MM.1S (cell line): ENCODE results near the gene ADAMTS2.

ENCODE experiments used
- DNase-seq: peaks from one replicate; pipeline ENCODE4 v3.0.0-alpha.2; 2015
- H2AFZ ChIP-seq: fragments of 300-600 bp; sonication (generic); 2 replicates; pipeline ENCODE4 v1.6.0; 2016; ENCODE audit warnings: antibody characterized with exemption, low read length
- H3F3A ChIP-seq: fragments of 300-600 bp; sonication (generic); 2 replicates; pipeline ENCODE4 v1.6.1; 2016; ENCODE audit warnings: mild to moderate bottlenecking, antibody characterized with exemption, low read length, moderate library complexity, mixed read lengths; ENCODE audit not compliant: insufficient read depth
- H3K27ac ChIP-seq: fragments of 300-600 bp; sonication (generic); 2 replicates; pipeline ENCODE4 v1.5.1; 2016; ENCODE audit warnings: mild to moderate bottlenecking, low read length
- H3K27me3 ChIP-seq: fragments of 300-600 bp; sonication (generic); replicated peaks from 2 replicates; pipeline ENCODE4 v1.6.0; 2016; ENCODE audit warnings: low read length; ENCODE audit not compliant: insufficient read depth
- H3K36me3 ChIP-seq: fragments of 300-600 bp; sonication (generic); replicated peaks from 2 replicates; pipeline ENCODE4 v1.6.1; 2016; ENCODE audit warnings: mild to moderate bottlenecking, low read length, mixed read lengths; ENCODE audit not compliant: insufficient read depth
- H3K4me1 ChIP-seq: fragments of 300-600 bp; sonication (generic); 2 replicates; pipeline ENCODE4 v1.6.1; 2016; ENCODE audit warnings: low read length, mixed read lengths
- H3K4me2 ChIP-seq: fragments of 300-600 bp; sonication (generic); 2 replicates; pipeline ENCODE4 v1.6.0; 2016; ENCODE audit warnings: low read depth, low read length
- H3K4me3 ChIP-seq: fragments of 300-600 bp; sonication (generic); 2 replicates; pipeline ENCODE4 v1.5.1; 2016; ENCODE audit warnings: low read length, mixed read lengths
- H3K79me2 ChIP-seq: fragments of 300-600 bp; sonication (generic); 2 replicates; pipeline ENCODE4 v1.6.1; 2016; ENCODE audit warnings: mixed run types, low read length, mixed read lengths
- H3K9ac ChIP-seq: fragments of 300-600 bp; sonication (generic); 2 replicates; pipeline ENCODE4 v1.6.1; 2016; ENCODE audit warnings: low read length, mixed read lengths
- H3K9me2 ChIP-seq: fragments of 300-600 bp; sonication (generic); replicated peaks from 2 replicates; pipeline ENCODE4 v1.6.1; 2016; ENCODE audit warnings: mild to moderate bottlenecking, low read length, mixed read lengths; ENCODE audit not compliant: insufficient read depth
- H3K9me3 ChIP-seq: fragments of 300-600 bp; sonication (generic); replicated peaks from 2 replicates; pipeline ENCODE4 v1.6.1; 2016; ENCODE audit warnings: mild to moderate bottlenecking, low read length, mixed read lengths; ENCODE audit not compliant: insufficient read depth
- H4K20me1 ChIP-seq: fragments of 300-600 bp; sonication (generic); 2 replicates; pipeline ENCODE4 v1.6.1; 2016; ENCODE audit warnings: mild to moderate bottlenecking, low read length, moderate library complexity, mixed read lengths; ENCODE audit not compliant: insufficient read depth
- EZH2 ChIP-seq: fragments of 300-600 bp; sonication (generic); optimal IDR thresholded peaks from 2 replicates; pipeline ENCODE3; 2017; ENCODE audit warnings: low read depth, mild to moderate bottlenecking, antibody characterized with exemption, low read length, mixed read lengths
- EZH2phosphoT487 ChIP-seq: fragments of 300-600 bp; sonication (generic); IDR thresholded peaks from 2 replicates; pipeline ENCODE4 v1.6.1; 2018; ENCODE audit warnings: antibody characterized with exemption, low read length
- TF ChIP-seq, protein P1 (sequence below): fragments of 300-600 bp; sonication (generic); IDR thresholded peaks from 2 replicates; pipeline ENCODE4 v1.5.1; 2016; ENCODE audit warnings: antibody characterized with exemption, low read length, mixed read lengths

Gene ADAMTS2

GRCh38 chr5:179206366-179206765 lies 138.9 kb downstream of the ADAMTS2 start:
- no peaks in the 10 kb centered on the region for H3K36me3 ChIP-seq
- no peaks in the 10 kb centered on the region for H3K4me1 ChIP-seq
- H2AFZ ChIP-seq = no peak overlapping the region
- no peaks in the 10 kb centered on the region for H3K9me2 ChIP-seq
- H4K20me1 ChIP-seq = no peaks in the 10 kb centered on the region
- H3K9me3 ChIP-seq = no peaks in the 10 kb centered on the region
- no peak overlapping the region for H3K4me3 ChIP-seq
- no peak overlapping the region for H3K9ac ChIP-seq
- H3K4me2 ChIP-seq = no peak overlapping the region
- DNase-seq = no peak
- H3K27ac ChIP-seq = no peak overlapping the region
- no peak for TF ChIP-seq EZH2phosphoT487
- TF ChIP-seq EZH2 = no peak
- TF ChIP-seq, protein P1, sequence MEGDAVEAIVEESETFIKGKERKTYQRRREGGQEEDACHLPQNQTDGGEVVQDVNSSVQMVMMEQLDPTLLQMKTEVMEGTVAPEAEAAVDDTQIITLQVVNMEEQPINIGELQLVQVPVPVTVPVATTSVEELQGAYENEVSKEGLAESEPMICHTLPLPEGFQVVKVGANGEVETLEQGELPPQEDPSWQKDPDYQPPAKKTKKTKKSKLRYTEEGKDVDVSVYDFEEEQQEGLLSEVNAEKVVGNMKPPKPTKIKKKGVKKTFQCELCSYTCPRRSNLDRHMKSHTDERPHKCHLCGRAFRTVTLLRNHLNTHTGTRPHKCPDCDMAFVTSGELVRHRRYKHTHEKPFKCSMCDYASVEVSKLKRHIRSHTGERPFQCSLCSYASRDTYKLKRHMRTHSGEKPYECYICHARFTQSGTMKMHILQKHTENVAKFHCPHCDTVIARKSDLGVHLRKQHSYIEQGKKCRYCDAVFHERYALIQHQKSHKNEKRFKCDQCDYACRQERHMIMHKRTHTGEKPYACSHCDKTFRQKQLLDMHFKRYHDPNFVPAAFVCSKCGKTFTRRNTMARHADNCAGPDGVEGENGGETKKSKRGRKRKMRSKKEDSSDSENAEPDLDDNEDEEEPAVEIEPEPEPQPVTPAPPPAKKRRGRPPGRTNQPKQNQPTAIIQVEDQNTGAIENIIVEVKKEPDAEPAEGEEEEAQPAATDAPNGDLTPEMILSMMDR = no peak
- peaks cover 45% of the 10 kb centered on the region for H3K27me3 ChIP-seq
- H3F3A ChIP-seq = no peaks in the 10 kb centered on the region
- H3K79me2 ChIP-seq = no peaks in the 10 kb centered on the region

GRCh38 chr5:179205277-179205676 lies 140.0 kb downstream of the ADAMTS2 start:
- Histone ChIP-seq H3K4me1 (no peaks in the 10 kb centered on the region), H3K4me2 (no peak overlapping the region), H3K9ac (no peak overlapping the region), H3K9me2 (no peaks in the 10 kb centered on the region), H2AFZ (no peak overlapping the region), H3K36me3 (no peaks in the 10 kb centered on the region), H3K27me3 (peaks cover 51% of the 10 kb centered on the region), H3K9me3 (no peaks in the 10 kb centered on the region), H3K27ac (no peak overlapping the region), H3K4me3 (no peak overlapping the region), H4K20me1 (no peaks in the 10 kb centered on the region), H3F3A (no peaks in the 10 kb centered on the region), H3K79me2 (no peaks in the 10 kb centered on the region)
- DNase-seq = no peak
- no peak for TF ChIP-seq EZH2phosphoT487
- TF ChIP-seq EZH2 = no peak
- TF ChIP-seq, protein P1 = no peak

GRCh38 chr5:179204572-179204971 lies 140.7 kb downstream of the ADAMTS2 start:
- no peaks in the 10 kb centered on the region for H4K20me1 ChIP-seq
- no peaks in the 10 kb centered on the region for H3K9me3 ChIP-seq
- TF ChIP-seq, protein P1 = no peak
- TF ChIP-seq EZH2phosphoT487 = no peak
- no peak for DNase-seq
- no peak overlapping the region for H3K27ac ChIP-seq
- no peak overlapping the region for H3K4me2 ChIP-seq
- no peak overlapping the region for H2AFZ ChIP-seq
- H3K36me3 ChIP-seq = no peaks in the 10 kb centered on the region
- peaks cover 55% of the 10 kb centered on the region for H3K27me3 ChIP-seq
- H3K9ac ChIP-seq = no peak overlapping the region
- H3K79me2 ChIP-seq = no peaks in the 10 kb centered on the region
- H3F3A ChIP-seq = no peaks in the 10 kb centered on the region
- H3K4me3 ChIP-seq = no peak overlapping the region
- H3K9me2 ChIP-seq = no peaks in the 10 kb centered on the region
- no peaks in the 10 kb centered on the region for H3K4me1 ChIP-seq
